Measurements from ENCODE around the gene SCGB2B2. TPM values are rescaled to one million over a fixed set of nuclear protein-coding genes. Genes with fewer than 3 reads are reported as not detected.
"Not testable (repeated sequence)": the region's sequence is repeated elsewhere in the genome, so short reads cannot be mapped to it uniquely, and the experiment has no call there.

The SCGB2B2 gene
- total RNA-seq, 1 experiment from 2014 or later, result not detected

- DNase-seq (ENCODE audit: low read depth), result not testable (repeated sequence)
These were observed 8.3 kb downstream of the SCGB2B2 start for GRCh38 chr19:34668690-34669089.

GRCh38 chr19:34668077-34668689 lies 8.8 kb downstream of the SCGB2B2 start:
- DNase-seq (ENCODE audit: low read depth), result not testable (repeated sequence)

GRCh38 chr19:34667349-34668076 lies 9.4 kb downstream of the SCGB2B2 start:
- peak; percentile 26 for DNase-seq (ENCODE audit: low read depth)

- no peak for DNase-seq (ENCODE audit: low read depth)
These were observed 10.0 kb downstream of the SCGB2B2 start for GRCh38 chr19:34666958-34667265.

GRCh38 chr19:34666200-34666957 lies 10.6 kb downstream of the SCGB2B2 start:
- DNase-seq (ENCODE audit: low read depth), result no peak

- not testable (repeated sequence) for DNase-seq (ENCODE audit: low read depth)
These were observed 11.7 kb downstream of the SCGB2B2 start for GRCh38 chr19:34665275-34665674.

GRCh38 chr19:34664870-34665269 lies 12.1 kb downstream of the SCGB2B2 start:
- DNase-seq (ENCODE audit: low read depth), result no peak

- DNase-seq (ENCODE audit: low read depth), result no peak
These were observed 12.8 kb downstream of the SCGB2B2 start for GRCh38 chr19:34664168-34664567.

- peak; percentile 24 for DNase-seq (ENCODE audit: low read depth)
These were observed 14.0 kb downstream of the SCGB2B2 start for GRCh38 chr19:34662919-34663318.

- DNase-seq (ENCODE audit: low read depth), result no peak
These were observed 15.6 kb downstream of the SCGB2B2 start for GRCh38 chr19:34661357-34661756.

GRCh38 chr19:34655651-34656050 lies 21.3 kb downstream of the SCGB2B2 start:
- DNase-seq (ENCODE audit: low read depth), result no peak

- no peak for DNase-seq (ENCODE audit: low read depth)
These were observed 22.2 kb downstream of the SCGB2B2 start for GRCh38 chr19:34654796-34655195.

GRCh38 chr19:34651747-34652146 lies 25.2 kb downstream of the SCGB2B2 start:
- DNase-seq (ENCODE audit: low read depth), result no peak

- DNase-seq (ENCODE audit: low read depth), result no peak
These were observed 26.9 kb downstream of the SCGB2B2 start for GRCh38 chr19:34649886-34650543.

- no peak for DNase-seq (ENCODE audit: low read depth)
These were observed 31.4 kb downstream of the SCGB2B2 start for GRCh38 chr19:34645551-34645950.

- DNase-seq (ENCODE audit: low read depth), result no peak
These were observed 31.9 kb downstream of the SCGB2B2 start for GRCh38 chr19:34644991-34645461.

- no peak for DNase-seq (ENCODE audit: low read depth)
These were observed 34.7 kb downstream of the SCGB2B2 start for GRCh38 chr19:34642241-34642640.

GRCh38 chr19:34639491-34640085 lies 37.4 kb downstream of the SCGB2B2 start:
- peak; percentile 35 for DNase-seq (ENCODE audit: low read depth)

GRCh38 chr19:34633802-34634201 lies 43.2 kb downstream of the SCGB2B2 start:
- no peak for DNase-seq (ENCODE audit: low read depth)
